Measurements from ENCODE around the gene OLA1.

DNA sequence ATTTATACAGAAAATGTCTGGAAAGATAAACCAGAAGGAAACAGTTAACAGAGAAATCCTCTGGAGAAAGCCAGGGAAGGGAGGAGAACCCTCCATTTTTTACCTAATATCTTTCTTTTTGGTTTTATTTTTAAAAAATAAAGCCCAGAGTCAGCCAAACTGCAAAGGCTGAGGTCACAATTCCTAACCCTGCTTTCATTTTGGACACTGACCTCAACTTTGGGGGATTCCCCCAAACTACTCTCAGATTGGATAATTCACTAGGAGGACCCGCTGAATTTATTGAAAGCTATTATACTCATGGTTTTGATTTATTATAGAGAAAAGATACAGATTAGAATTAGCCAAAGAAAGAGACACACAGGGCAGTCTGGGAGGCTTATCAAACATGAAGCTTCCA lies 189.9 kb downstream of the OLA1 start:
- TF ChIP-seq, protein P1, sequence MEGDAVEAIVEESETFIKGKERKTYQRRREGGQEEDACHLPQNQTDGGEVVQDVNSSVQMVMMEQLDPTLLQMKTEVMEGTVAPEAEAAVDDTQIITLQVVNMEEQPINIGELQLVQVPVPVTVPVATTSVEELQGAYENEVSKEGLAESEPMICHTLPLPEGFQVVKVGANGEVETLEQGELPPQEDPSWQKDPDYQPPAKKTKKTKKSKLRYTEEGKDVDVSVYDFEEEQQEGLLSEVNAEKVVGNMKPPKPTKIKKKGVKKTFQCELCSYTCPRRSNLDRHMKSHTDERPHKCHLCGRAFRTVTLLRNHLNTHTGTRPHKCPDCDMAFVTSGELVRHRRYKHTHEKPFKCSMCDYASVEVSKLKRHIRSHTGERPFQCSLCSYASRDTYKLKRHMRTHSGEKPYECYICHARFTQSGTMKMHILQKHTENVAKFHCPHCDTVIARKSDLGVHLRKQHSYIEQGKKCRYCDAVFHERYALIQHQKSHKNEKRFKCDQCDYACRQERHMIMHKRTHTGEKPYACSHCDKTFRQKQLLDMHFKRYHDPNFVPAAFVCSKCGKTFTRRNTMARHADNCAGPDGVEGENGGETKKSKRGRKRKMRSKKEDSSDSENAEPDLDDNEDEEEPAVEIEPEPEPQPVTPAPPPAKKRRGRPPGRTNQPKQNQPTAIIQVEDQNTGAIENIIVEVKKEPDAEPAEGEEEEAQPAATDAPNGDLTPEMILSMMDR (conservative IDR thresholded peaks at IDR 0.05), result no peak
- no peak for TF ChIP-seq EZH2 (IDR thresholded peaks at IDR 0.05; ENCODE audit: low read depth)

Measured in PC-9 (cell line).